ENCODE data around the gene ARGFX. TPM values are rescaled to one million over a fixed set of nuclear protein-coding genes. Genes with fewer than 3 reads are reported as not detected.

ARGFX gene
- polyA plus RNA-seq, 1 of the 3 experiments (the other 2 are of a cell fraction), result not detected

DNA sequence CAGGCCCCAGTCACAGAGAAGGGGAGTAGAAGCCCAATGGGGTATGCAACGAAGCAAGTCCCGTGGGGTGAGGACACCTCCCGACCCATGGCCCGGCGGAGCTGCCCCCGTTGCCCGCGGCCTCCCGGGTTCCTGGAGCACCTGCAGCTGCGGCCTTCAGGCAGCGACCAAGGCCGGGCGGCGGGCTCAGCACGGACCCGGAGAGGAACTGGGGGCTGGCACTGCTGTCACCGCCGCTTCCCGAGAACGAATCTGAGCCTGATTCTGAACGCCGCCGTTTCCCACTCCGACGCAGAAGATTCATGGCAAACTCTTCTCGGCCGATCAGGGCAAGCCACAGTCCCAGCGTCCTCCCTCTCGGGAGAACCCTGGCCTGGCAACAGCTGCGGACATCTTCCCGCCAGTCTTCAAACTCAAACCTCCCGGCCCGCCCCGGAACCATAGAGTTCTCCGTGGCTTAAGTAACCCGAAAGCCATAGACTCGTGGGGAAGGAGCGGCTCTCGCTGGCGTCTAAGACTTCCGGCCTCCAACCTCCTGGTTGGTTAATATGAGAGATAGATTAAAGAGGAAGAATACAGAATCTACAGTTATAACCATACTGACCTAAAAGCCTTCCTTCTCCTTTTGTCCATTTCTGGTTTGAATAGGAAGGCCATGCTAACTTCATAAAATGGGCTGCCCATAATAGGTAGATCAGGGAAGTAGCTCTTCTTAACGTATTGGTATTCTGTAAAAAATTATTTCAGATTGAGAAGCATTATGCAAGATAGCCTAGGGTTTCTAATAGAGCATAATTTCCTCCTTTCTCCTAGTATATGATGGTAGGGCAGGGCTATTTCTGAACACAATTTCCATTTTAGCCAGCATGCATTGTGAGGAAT lies 21.9 kb upstream of the ARGFX start, which contains the start of gene POLQ (continued):
- no peak for TF ChIP-seq JUND (IDR thresholded peaks at IDR 0.05)
- TF ChIP-seq SMC3 (IDR thresholded peaks at IDR 0.05; ENCODE audit: low read depth, low read length), result no peak
- no peak for TF ChIP-seq RCOR1 (IDR thresholded peaks at IDR 0.05; ENCODE audit: low read length)
- TF ChIP-seq, protein P1, sequence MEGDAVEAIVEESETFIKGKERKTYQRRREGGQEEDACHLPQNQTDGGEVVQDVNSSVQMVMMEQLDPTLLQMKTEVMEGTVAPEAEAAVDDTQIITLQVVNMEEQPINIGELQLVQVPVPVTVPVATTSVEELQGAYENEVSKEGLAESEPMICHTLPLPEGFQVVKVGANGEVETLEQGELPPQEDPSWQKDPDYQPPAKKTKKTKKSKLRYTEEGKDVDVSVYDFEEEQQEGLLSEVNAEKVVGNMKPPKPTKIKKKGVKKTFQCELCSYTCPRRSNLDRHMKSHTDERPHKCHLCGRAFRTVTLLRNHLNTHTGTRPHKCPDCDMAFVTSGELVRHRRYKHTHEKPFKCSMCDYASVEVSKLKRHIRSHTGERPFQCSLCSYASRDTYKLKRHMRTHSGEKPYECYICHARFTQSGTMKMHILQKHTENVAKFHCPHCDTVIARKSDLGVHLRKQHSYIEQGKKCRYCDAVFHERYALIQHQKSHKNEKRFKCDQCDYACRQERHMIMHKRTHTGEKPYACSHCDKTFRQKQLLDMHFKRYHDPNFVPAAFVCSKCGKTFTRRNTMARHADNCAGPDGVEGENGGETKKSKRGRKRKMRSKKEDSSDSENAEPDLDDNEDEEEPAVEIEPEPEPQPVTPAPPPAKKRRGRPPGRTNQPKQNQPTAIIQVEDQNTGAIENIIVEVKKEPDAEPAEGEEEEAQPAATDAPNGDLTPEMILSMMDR (IDR thresholded peaks at IDR 0.05), result no peak
- no peak; the same call in 1 of the 2 replicates for TF ChIP-seq FOXM1 (IDR thresholded peaks at IDR 0.05; ENCODE audit: low read depth)
- TF ChIP-seq NFIC (IDR thresholded peaks at IDR 0.05; ENCODE audit: borderline replicate concordance), result no peak
- TF ChIP-seq TAF1 (IDR thresholded peaks at IDR 0.05; ENCODE audit: borderline replicate concordance, low read depth, low read length), result peak; percentile 87
- TF ChIP-seq, protein P2, sequence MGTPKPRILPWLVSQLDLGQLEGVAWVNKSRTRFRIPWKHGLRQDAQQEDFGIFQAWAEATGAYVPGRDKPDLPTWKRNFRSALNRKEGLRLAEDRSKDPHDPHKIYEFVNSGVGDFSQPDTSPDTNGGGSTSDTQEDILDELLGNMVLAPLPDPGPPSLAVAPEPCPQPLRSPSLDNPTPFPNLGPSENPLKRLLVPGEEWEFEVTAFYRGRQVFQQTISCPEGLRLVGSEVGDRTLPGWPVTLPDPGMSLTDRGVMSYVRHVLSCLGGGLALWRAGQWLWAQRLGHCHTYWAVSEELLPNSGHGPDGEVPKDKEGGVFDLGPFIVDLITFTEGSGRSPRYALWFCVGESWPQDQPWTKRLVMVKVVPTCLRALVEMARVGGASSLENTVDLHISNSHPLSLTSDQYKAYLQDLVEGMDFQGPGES (IDR thresholded peaks at IDR 0.05; ENCODE audit: low read depth, low read length), result no peak
- peak; percentile 99 for TF ChIP-seq SIN3A (IDR thresholded peaks at IDR 0.05; ENCODE audit: borderline replicate concordance, low read depth, low read length)

DNA sequence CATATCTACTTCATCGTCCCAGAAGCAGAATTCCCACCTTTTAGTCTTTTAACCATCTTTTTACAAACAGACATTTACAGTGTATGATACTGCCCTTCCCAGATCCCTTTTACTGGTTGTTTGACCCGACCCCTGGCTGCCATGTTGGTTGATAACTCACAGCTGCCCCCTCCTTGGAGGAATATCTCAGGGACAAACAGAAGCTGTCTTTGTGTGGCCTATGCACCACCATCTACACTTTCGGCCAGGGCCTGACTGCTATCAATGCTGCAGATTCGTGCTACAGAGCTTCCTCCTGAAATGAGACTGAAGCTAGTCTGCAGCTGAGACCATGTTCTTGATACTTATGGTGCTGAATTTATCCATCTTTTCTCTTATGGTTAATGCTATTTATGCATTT lies 15.4 kb upstream of the ARGFX start:
- Histone ChIP-seq H3K79me2 (ENCODE audit: insufficient read depth) (no peaks in the 10 kb centered on the region), H3K9me2 (no peaks in the 10 kb centered on the region), H3K4me2 (no peak overlapping the region), H4K20me1 (ENCODE audit: insufficient read depth) (no peaks in the 10 kb centered on the region), H3K27ac (ENCODE audit: low read depth in 2 of 2, low read length in 1 of 2) (no peak overlapping the region), H3K4me3 (ENCODE audit: low read depth in 2 of 2, low read length in 1 of 2) (no peak overlapping the region), H3F3A (replicated peaks; ENCODE audit: insufficient read depth) (no peaks in the 10 kb centered on the region), H3K9ac (no peak overlapping the region), H3K4me1 (ENCODE audit: control insufficient read depth in 1 of 2, insufficient read depth in 2 of 2, low read depth in 1 of 2, low read length in 1 of 2) (no peaks in the 10 kb centered on the region), H3K36me3 (replicated peaks in 1 of 2; ENCODE audit: control insufficient read depth in 1 of 2, insufficient read depth in 2 of 2, low read length in 1 of 2) (no peaks in the 10 kb centered on the region), H3K27me3 (ENCODE audit: insufficient read depth) (no peaks in the 10 kb centered on the region), H3K9me3 (no peaks in the 10 kb centered on the region), H2AFZ (ENCODE audit: low read depth) (peak overlapping the region; percentile 64; the same call in 1 of the 2 replicates)
- no peak for TF ChIP-seq GABPA (IDR thresholded peaks at IDR 0.05; ENCODE audit: low read depth)
- TF ChIP-seq EP300 (IDR thresholded peaks at IDR 0.05; ENCODE audit: borderline replicate concordance in 1 of 2, low read depth in 1 of 2, low read length in 1 of 2), result no peak
- TF ChIP-seq, protein P3, sequence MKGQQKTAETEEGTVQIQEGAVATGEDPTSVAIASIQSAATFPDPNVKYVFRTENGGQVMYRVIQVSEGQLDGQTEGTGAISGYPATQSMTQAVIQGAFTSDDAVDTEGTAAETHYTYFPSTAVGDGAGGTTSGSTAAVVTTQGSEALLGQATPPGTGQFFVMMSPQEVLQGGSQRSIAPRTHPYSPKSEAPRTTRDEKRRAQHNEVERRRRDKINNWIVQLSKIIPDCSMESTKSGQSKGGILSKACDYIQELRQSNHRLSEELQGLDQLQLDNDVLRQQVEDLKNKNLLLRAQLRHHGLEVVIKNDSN (IDR thresholded peaks at IDR 0.05; ENCODE audit: borderline replicate concordance, low read depth), result no peak
- TF ChIP-seq POLR2AphosphoS5 (IDR thresholded peaks at IDR 0.05; ENCODE audit: low read depth, low read length), result no peak
- no peak for TF ChIP-seq NFIC (IDR thresholded peaks at IDR 0.05; ENCODE audit: borderline replicate concordance)
- no peak for TF ChIP-seq GATA2 (CRISPR knock-in tag; IDR thresholded peaks at IDR 0.05)
- TF ChIP-seq CHD2 (IDR thresholded peaks at IDR 0.05; ENCODE audit: low read length, partially characterized antibody), result no peak
- TF ChIP-seq RCOR1 (IDR thresholded peaks at IDR 0.05; ENCODE audit: low read length), result no peak
- no peak for TF ChIP-seq JUND (IDR thresholded peaks at IDR 0.05)
- no peak for TF ChIP-seq YY1 (IDR thresholded peaks at IDR 0.05; ENCODE audit: low read depth)
- TF ChIP-seq, protein P4, sequence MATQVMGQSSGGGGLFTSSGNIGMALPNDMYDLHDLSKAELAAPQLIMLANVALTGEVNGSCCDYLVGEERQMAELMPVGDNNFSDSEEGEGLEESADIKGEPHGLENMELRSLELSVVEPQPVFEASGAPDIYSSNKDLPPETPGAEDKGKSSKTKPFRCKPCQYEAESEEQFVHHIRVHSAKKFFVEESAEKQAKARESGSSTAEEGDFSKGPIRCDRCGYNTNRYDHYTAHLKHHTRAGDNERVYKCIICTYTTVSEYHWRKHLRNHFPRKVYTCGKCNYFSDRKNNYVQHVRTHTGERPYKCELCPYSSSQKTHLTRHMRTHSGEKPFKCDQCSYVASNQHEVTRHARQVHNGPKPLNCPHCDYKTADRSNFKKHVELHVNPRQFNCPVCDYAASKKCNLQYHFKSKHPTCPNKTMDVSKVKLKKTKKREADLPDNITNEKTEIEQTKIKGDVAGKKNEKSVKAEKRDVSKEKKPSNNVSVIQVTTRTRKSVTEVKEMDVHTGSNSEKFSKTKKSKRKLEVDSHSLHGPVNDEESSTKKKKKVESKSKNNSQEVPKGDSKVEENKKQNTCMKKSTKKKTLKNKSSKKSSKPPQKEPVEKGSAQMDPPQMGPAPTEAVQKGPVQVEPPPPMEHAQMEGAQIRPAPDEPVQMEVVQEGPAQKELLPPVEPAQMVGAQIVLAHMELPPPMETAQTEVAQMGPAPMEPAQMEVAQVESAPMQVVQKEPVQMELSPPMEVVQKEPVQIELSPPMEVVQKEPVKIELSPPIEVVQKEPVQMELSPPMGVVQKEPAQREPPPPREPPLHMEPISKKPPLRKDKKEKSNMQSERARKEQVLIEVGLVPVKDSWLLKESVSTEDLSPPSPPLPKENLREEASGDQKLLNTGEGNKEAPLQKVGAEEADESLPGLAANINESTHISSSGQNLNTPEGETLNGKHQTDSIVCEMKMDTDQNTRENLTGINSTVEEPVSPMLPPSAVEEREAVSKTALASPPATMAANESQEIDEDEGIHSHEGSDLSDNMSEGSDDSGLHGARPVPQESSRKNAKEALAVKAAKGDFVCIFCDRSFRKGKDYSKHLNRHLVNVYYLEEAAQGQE (IDR thresholded peaks at IDR 0.05; ENCODE audit: low read depth, low read length), result no peak
- TF ChIP-seq RXRA (IDR thresholded peaks at IDR 0.05; ENCODE audit: borderline replicate concordance, low read depth), result no peak
- no peak for TF ChIP-seq RFX5 (IDR thresholded peaks at IDR 0.05; ENCODE audit: low read length)
- ChIA-PET CTCF (interaction anchor here (0.7 kb wide), 1 partner anchor 818 kb away, joined by 3 read pairs; no protein-coding TSS in a partner anchor), POLR2A (no interaction called here)
- DNase-seq, result no peak
- WGBS (ENCODE audit: low lambda C conversion rate), result 48% methylated on average over 4 of the region's 4 CpGs

Data from SK-N-SH (cell line).